ENCODE measurements around the gene DNAJA2. TPM values are rescaled to one million over a fixed set of nuclear protein-coding genes. Genes with fewer than 3 reads are reported as not detected.

Gene DNAJA2
- total and polyA plus RNA-seq, 2 of the 4 experiments (the other 2 are of a cell fraction): 18.6 to 53.9 TPM

- no peak overlapping the region for H2AK5ac ChIP-seq (ENCODE audit: low read depth, low read length)
- no TSS peak for BruUV-seq (replicated peaks)
- dilution Hi-C loops (cut with HindIII; ENCODE audit: low sequenced_read_pairs, unreplicated experiment) (no loop called here), intact Hi-C loops (cut with micrococcal nuclease) (no loop called here), in situ Hi-C loops (cut with MboI; ENCODE audit: low sequenced_read_pairs) (no loop called here)
- CTCF ChIA-PET: no interaction called here
- H3K23ac ChIP-seq (ENCODE audit: low read depth, low read length): no peak overlapping the region
- no peak overlapping the region for H2BK120ac ChIP-seq (ENCODE audit: low read depth, low read length)
- H3K56ac ChIP-seq (ENCODE audit: extremely low read depth, insufficient read depth, low read length): no peak overlapping the region
- H2AK9ac ChIP-seq (replicated peaks; ENCODE audit: low read depth, low read length, poor library complexity): no peak overlapping the region
- no peak overlapping the region for H4K91ac ChIP-seq (ENCODE audit: insufficient read depth, low read depth, low read length)
- DNase-seq (no peak), ATAC-seq (ENCODE audit: low read depth) (no peak)
- H3K36me3 ChIP-seq (ENCODE audit: control insufficient read depth, insufficient read depth, low read length): no peaks in the 10 kb centered on the region
- no peak overlapping the region for H3K18ac ChIP-seq (ENCODE audit: low read depth, low read length)
- H3K9me1 ChIP-seq (ENCODE audit: insufficient read depth, low read length): no peaks in the 10 kb centered on the region
- no CpG with 5 or more reads among the region's 1 CpG for WGBS, 2 experiments (ENCODE audit: extremely low coverage in 2 of 2, insufficient read length in 1 of 2)
- H3K14ac ChIP-seq (replicated peaks; ENCODE audit: low read depth, low read length): no peak overlapping the region
- no peak overlapping the region for H4K8ac ChIP-seq (ENCODE audit: low read depth in 2 of 2, low read length in 2 of 2)
- H3K9me3 ChIP-seq (ENCODE audit: control insufficient read depth, insufficient read depth, low read length): no peaks in the 10 kb centered on the region
- H3K79me1 ChIP-seq (ENCODE audit: low read depth in 1 of 2, low read length in 2 of 2): no peaks in the 10 kb centered on the region
- no peak overlapping the region for H3K27ac ChIP-seq (ENCODE audit: insufficient read depth, low read length)
- POLR2A ChIA-PET (ENCODE audit: unreplicated experiment): no interaction called here
- H4K20me1 ChIP-seq (ENCODE audit: insufficient read depth, low read length): no peaks in the 10 kb centered on the region
- TF ChIP-seq USF2 (IDR thresholded peaks at IDR 0.05; ENCODE audit: low read depth, low read length) (no peak), CTCF (conservative IDR thresholded peaks at IDR 0.05; ENCODE audit: low read depth, low read length) (no peak), MAZ (IDR thresholded peaks at IDR 0.05; ENCODE audit: borderline replicate concordance, low read depth, low read length) (no peak), BHLHE40 (IDR thresholded peaks at IDR 0.05; ENCODE audit: low read depth, low read length) (no peak), RAD21 (IDR thresholded peaks at IDR 0.05; ENCODE audit: low read length) (no peak), CEBPB (IDR thresholded peaks at IDR 0.05; ENCODE audit: low read depth, low read length) (no peak), POLR2A (IDR thresholded peaks at IDR 0.05; ENCODE audit: low read depth, low read length) (no peak), CHD1 (IDR thresholded peaks at IDR 0.05; ENCODE audit: low read depth, low read length) (no peak), SMC3 (IDR thresholded peaks at IDR 0.05; ENCODE audit: low read depth, low read length) (no peak), RFX5 (IDR thresholded peaks at IDR 0.05; ENCODE audit: low read depth, low read length) (no peak), NFE2L2 (IDR thresholded peaks at IDR 0.05; ENCODE audit: low read depth, low read length) (no peak), ELK1 (IDR thresholded peaks at IDR 0.05; ENCODE audit: borderline replicate concordance, low read depth, low read length) (no peak), MXI1 (IDR thresholded peaks at IDR 0.05; ENCODE audit: borderline replicate concordance, low read depth, low read length) (no peak), RCOR1 (IDR thresholded peaks at IDR 0.05; ENCODE audit: insufficient replicate concordance, low read length) (no peak), MAFK (IDR thresholded peaks at IDR 0.05; ENCODE audit: low read depth, low read length) (no peak), FOS (IDR thresholded peaks at IDR 0.05; ENCODE audit: low read depth, low read length) (no peak)
- H2BK15ac ChIP-seq (ENCODE audit: low read depth, low read length): no peak overlapping the region
- H3K4me1 ChIP-seq (ENCODE audit: control insufficient read depth, insufficient read depth, low read length): no peaks in the 10 kb centered on the region
- H4K5ac ChIP-seq (ENCODE audit: low read depth, low read length): no peak overlapping the region
- no peaks in the 10 kb centered on the region for H3K27me3 ChIP-seq (ENCODE audit: control insufficient read depth, insufficient read depth, low read length)
- no peak overlapping the region for H3K4me3 ChIP-seq (ENCODE audit: insufficient read depth, low read depth, low read length)
- no peak overlapping the region for H2AFZ ChIP-seq (replicated peaks; ENCODE audit: low read length, poor library complexity)
- H3K4ac ChIP-seq (ENCODE audit: low read depth, low read length): no peak overlapping the region
- H3K9ac ChIP-seq (ENCODE audit: low read depth, low read length): no peak overlapping the region
- H2BK5ac ChIP-seq (ENCODE audit: low read depth, low read length, poor library complexity, severe bottlenecking): no peak overlapping the region
- no peak overlapping the region for H2BK20ac ChIP-seq (ENCODE audit: low read depth, low read length)
- no peak overlapping the region for H3K4me2 ChIP-seq (ENCODE audit: low read depth, low read length)
Observed at GRCh38 chr16:46980926-46981325, 7.5 kb upstream of the DNAJA2 start.
